Measurements from ENCODE around the gene TMC1.

GRCh38 chr9:72489986-72490385 lies 31.4 kb upstream of the TMC1 start:
- TF ChIP-seq NR3C1 (IDR thresholded peaks at IDR 0.05) = no peak
- no peak for TF ChIP-seq JUNB (IDR thresholded peaks at IDR 0.05)
- TF ChIP-seq RCOR1 (IDR thresholded peaks at IDR 0.05; ENCODE audit: low read depth, low read length) = no peak

Measured in A549 (cell line).